K562 (cell line): ENCODE measurements around the gene PLK1. TPM values are rescaled to one million over a fixed set of nuclear protein-coding genes. Genes with fewer than 3 reads are reported as not detected.

Experiments used
- BMI1 ChIP-seq: fragments of 150-350 bp; IDR thresholded peaks from 2 replicates; pipeline ENCODE4 v1.6.1; 2014; ENCODE audit warnings: low read length
- HNRNPLL ChIP-seq: fragments of 200-400 bp; formaldehyde crosslinking; IDR thresholded peaks from 2 replicates; pipeline ENCODE4 v1.6.1; 2017; ENCODE audit warnings: low read length, low read depth, mild to moderate bottlenecking; ENCODE audit not compliant: poor library complexity, severe bottlenecking
- JUN ChIP-seq, 2 experiments: sonication (generic) in 1 of 2; formaldehyde crosslinking in 1 of 2; IDR thresholded peaks; 2 replicates each; pipeline versions ENCODE4 v1.6.1 to v1.8.0; 2012 to 2022; ENCODE audit warnings: borderline replicate concordance in 2 of 2, mild to moderate bottlenecking in 2 of 2, improper control_type of control experiment in 1 of 2, low read depth in 1 of 2, low read length in 1 of 2, missing genetic modification reagents in 1 of 2
- MEF2D ChIP-seq: conservative IDR thresholded peaks from 2 replicates; pipeline ENCODE4 v1.6.1; 2016; ENCODE audit warnings: low read depth, missing genetic modification characterization, missing compliant biosample characterization
- PHF21A ChIP-seq: fragments of 450-650 bp; IDR thresholded peaks from 2 replicates; pipeline ENCODE4 v1.6.1; 2017; ENCODE audit warnings: low read depth, borderline replicate concordance
- PKNOX1 ChIP-seq: fragments of 450-650 bp; IDR thresholded peaks from 2 replicates; pipeline ENCODE4 v1.6.1; 2016
- POLR2H ChIP-seq: IDR thresholded peaks from 2 replicates; pipeline ENCODE4 v1.6.1; 2016; ENCODE audit warnings: missing genetic modification characterization, low read depth, mild to moderate bottlenecking, control low read depth, missing compliant biosample characterization, moderate library complexity
- SLC30A9 ChIP-seq: fragments of 250-450 bp; sonication (Bioruptor Pico); IDR thresholded peaks from 2 replicates; pipeline ENCODE4 v1.8.0; 2022; ENCODE audit warnings: mild to moderate bottlenecking, moderate library complexity
- TAF9B ChIP-seq: fragments of 450-650 bp; IDR thresholded peaks from 2 replicates; pipeline ENCODE4 v1.6.1; 2018; ENCODE audit warnings: mild to moderate bottlenecking; ENCODE audit not compliant: partially characterized antibody
- USF2 ChIP-seq: sonication (generic); formaldehyde crosslinking; IDR thresholded peaks from 2 replicates; pipeline ENCODE4 v1.5.0; 2020; ENCODE audit warnings: missing genetic modification reagents
- XRCC5 ChIP-seq: fragments of 200-400 bp; formaldehyde crosslinking; IDR thresholded peaks from 2 replicates; pipeline ENCODE4 v1.6.1; 2017; ENCODE audit warnings: low read depth, mild to moderate bottlenecking, low read length
- ZC3H8 ChIP-seq: fragments of 450-650 bp; IDR thresholded peaks from 2 replicates; pipeline ENCODE4 v1.6.1; 2017
- ZNF507 ChIP-seq: conservative IDR thresholded peaks from 2 replicates; pipeline ENCODE4 v1.6.1; 2017; ENCODE audit warnings: missing genetic modification characterization, missing compliant biosample characterization
- ZNF639 ChIP-seq, 2 experiments: fragments of 200-800 bp in 1 of 2; sonication (Bioruptor generic) in 1 of 2; sonication (generic) in 1 of 2; formaldehyde crosslinking in 1 of 2; IDR thresholded peaks in 1 of 2; conservative IDR thresholded peaks in 1 of 2; 2 replicates each; pipeline versions ENCODE4 v1.5.0 to v1.6.1; 2016 to 2020; ENCODE audit warnings: missing compliant biosample characterization in 1 of 2, missing genetic modification characterization in 1 of 2, missing genetic modification reagents in 1 of 2
- ZNF655 ChIP-seq: fragments of 250-450 bp; sonication (Bioruptor Pico); IDR thresholded peaks from 2 replicates; pipeline ENCODE4 v1.5.0; 2021
- ZNF785 ChIP-seq: fragments of 250-450 bp; sonication (Bioruptor Pico); IDR thresholded peaks from 2 replicates; pipeline ENCODE4 v1.4.0; 2020; ENCODE audit warnings: mild to moderate bottlenecking
- polyA plus RNA-seq, 8 experiments: library from polyadenylated mRNA; depleted of rRNA in 4 of 8; stranded (reverse) in 5 of 8; unstranded in 3 of 8; fragments of >200 nt; fragmentation: Nextera tagmentation in 2 of 8; fragmentation: Illumina TruSeq in 1 of 8; extraction: Ambion mirVana in 2 of 8; extraction: Trizol in 1 of 8; gene quantifications; 2 replicates each; pipeline versions ENCODE4 v1.2.1 to v1.2.3, GENCODE V29; 2011 to 2014; ENCODE audit warnings: inconsistent platforms in 1 of 8, missing spikeins in 1 of 8
- total RNA-seq, 7 experiments: library from RNA; depleted of rRNA in 6 of 7; stranded (reverse); fragments of >200 nt in 6 of 7; fragmentation: Illumina TruSeq in 2 of 7; extraction: Trizol in 2 of 7; gene quantifications; 2 replicates each; pipeline versions ENCODE4 v1.2.1 to v1.2.3, GENCODE V29; 2011 to 2021; ENCODE audit warnings: low replicate concordance in 1 of 7
- TF ChIP-seq, protein P1 (sequence below): fragments of 450-650 bp; IDR thresholded peaks from 2 replicates; pipeline ENCODE4 v1.7.0; 2016; ENCODE audit warnings: borderline replicate concordance
- TF ChIP-seq, protein P2 (sequence below): sonication (generic); formaldehyde crosslinking; IDR thresholded peaks from 2 replicates; pipeline ENCODE4 v1.8.1; 2023; ENCODE audit warnings: mild to moderate bottlenecking, missing genetic modification reagents, moderate library complexity

Gene PLK1
- total and polyA plus RNA-seq, 9 of the 15 experiments (the other 6 are each of a cell fraction or from before 2014, with no cell fraction given) = 13.6 to 212 (median 45.5) TPM

DNA sequence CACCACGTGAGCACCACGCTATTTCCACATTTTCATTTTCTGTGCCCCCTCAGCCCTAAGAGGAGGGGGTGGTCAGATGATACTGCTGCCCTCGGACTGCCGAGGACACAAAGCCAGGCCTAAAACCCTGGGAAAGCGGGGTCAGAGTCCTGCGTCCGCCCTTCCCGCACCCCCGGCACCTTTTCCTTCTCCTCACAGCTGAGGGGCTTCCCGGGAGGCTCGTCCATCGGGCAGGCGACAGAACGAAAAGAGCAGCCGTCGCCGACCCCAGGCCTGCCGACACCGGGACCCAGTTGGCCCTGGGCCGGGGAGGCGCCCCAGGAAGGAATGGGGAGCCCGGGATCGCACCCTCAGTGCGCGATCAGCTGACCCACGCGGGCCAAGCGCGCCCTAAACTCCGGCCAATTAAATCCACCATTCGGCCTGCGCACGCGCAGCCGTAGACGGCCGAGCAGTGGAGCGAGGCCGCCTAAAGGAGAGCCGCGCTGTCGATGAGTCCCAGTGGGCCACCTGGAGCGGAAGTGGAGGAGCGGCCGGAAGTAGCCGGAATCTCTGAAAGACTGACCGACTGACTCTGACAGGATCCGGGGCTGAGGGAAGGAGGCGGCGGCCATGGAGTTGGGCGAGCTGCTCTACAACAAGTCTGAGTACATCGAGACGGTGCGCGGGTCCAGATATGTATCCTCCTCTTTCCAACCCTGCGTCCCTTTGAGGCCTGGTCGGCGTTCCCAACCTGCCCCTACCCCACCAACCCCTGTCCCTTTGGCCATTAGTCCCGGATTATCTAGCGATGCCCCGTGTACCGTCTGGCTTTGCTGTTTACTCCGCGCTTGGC, 37.5 kb upstream of the PLK1 start, which contains the start of the genes DCTN5 and PALB2 (continued):
- peak; percentile 69 for TF ChIP-seq PKNOX1
- TF ChIP-seq USF2 (CRISPR knock-in tag) = peak; percentile 88
- TF ChIP-seq PHF21A = 0 out of 2 replicates have a peak, but pooled peaks have one; percentile 32
- no peak for TF ChIP-seq ZNF785 (CRISPR knock-in tag)
- no peak for TF ChIP-seq MEF2D (tag)
- TF ChIP-seq TAF9B = peak; percentile 81
- no peak for TF ChIP-seq ZNF507 (tag)
- peak; percentile 55; the same call in 1 of the 2 replicates for TF ChIP-seq POLR2H
- no peak for TF ChIP-seq SLC30A9 (CRISPR knock-in tag)
- TF ChIP-seq BMI1 = no peak
- TF ChIP-seq HNRNPLL = peak; percentile 68
- TF ChIP-seq ZNF655 (CRISPR knock-in tag) = no peak
- TF ChIP-seq ZC3H8 = no peak
- TF ChIP-seq, protein P1, sequence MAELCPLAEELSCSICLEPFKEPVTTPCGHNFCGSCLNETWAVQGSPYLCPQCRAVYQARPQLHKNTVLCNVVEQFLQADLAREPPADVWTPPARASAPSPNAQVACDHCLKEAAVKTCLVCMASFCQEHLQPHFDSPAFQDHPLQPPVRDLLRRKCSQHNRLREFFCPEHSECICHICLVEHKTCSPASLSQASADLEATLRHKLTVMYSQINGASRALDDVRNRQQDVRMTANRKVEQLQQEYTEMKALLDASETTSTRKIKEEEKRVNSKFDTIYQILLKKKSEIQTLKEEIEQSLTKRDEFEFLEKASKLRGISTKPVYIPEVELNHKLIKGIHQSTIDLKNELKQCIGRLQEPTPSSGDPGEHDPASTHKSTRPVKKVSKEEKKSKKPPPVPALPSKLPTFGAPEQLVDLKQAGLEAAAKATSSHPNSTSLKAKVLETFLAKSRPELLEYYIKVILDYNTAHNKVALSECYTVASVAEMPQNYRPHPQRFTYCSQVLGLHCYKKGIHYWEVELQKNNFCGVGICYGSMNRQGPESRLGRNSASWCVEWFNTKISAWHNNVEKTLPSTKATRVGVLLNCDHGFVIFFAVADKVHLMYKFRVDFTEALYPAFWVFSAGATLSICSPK = no peak
- 0 out of 2 replicates have a peak, but pooled peaks have one; percentile 14 for TF ChIP-seq JUN (IDR thresholded peaks at IDR 0.05; ENCODE audit: borderline replicate concordance, low read depth, low read length)
- TF ChIP-seq JUN (CRISPR knock-in tag; IDR thresholded peaks at IDR 0.05; ENCODE audit: borderline replicate concordance) = no peak
- TF ChIP-seq ZNF639 (CRISPR knock-in tag; conservative IDR thresholded peaks at IDR 0.05 in 1 of 2, IDR thresholded peaks at IDR 0.05 in 1 of 2) = peak in 1 of 2 experiments; percentile 74; a peak in 2 of 4 replicates
- TF ChIP-seq, protein P2, sequence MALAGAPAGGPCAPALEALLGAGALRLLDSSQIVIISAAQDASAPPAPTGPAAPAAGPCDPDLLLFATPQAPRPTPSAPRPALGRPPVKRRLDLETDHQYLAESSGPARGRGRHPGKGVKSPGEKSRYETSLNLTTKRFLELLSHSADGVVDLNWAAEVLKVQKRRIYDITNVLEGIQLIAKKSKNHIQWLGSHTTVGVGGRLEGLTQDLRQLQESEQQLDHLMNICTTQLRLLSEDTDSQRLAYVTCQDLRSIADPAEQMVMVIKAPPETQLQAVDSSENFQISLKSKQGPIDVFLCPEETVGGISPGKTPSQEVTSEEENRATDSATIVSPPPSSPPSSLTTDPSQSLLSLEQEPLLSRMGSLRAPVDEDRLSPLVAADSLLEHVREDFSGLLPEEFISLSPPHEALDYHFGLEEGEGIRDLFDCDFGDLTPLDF = 0 out of 2 replicates have a peak, but pooled peaks have one; percentile 65
- TF ChIP-seq XRCC5 = peak; percentile 97
